ENCODE data around the gene KIF3A. TPM values are rescaled to one million over a fixed set of nuclear protein-coding genes. Genes with fewer than 3 reads are reported as not detected.

The KIF3A gene
- total and polyA plus RNA-seq, 9 donors = 4.2 to 13.0 (median 9.2) TPM

GRCh38 chr5:132763181-132764036, 26.1 kb upstream of the KIF3A start:
- TF ChIP-seq POLR2A (IDR thresholded peaks at IDR 0.05) (no peak), EP300 (IDR thresholded peaks at IDR 0.05) (no peak), CTCF (IDR thresholded peaks at IDR 0.05) (no peak)
- Histone ChIP-seq H3K27ac (no peak overlapping the region), H3K27me3 (no peaks in the 10 kb centered on the region), H3K4me3 (no peak overlapping the region), H3K4me1 (ENCODE audit: insufficient read depth) (peaks cover 5% of the 10 kb centered on the region), H3K36me3 (peaks cover 2% of the 10 kb centered on the region), H3K9me3 (no peaks in the 10 kb centered on the region)
- intact Hi-C loops (cut with DNase I) = no loop called here
- DNase-seq = no peak
- WGBS, 3 donors = 95% methylated on average over 17 of the region's 17 CpGs

- 94 to 96% (median 95%) methylated on average over 11 of the region's 11 CpGs for WGBS, 3 donors
- peaks cover 2% of the 10 kb centered on the region for H3K36me3 ChIP-seq
- no peaks in the 10 kb centered on the region for H3K9me3 ChIP-seq
Measured at GRCh38 chr5:132762246-132763000, 25.1 kb upstream of the KIF3A start.

GRCh38 chr5:132761321-132762240, 24.2 kb upstream of the KIF3A start:
- no peaks in the 10 kb centered on the region for H3K9me3 ChIP-seq
- H3K4me3 ChIP-seq = no peak overlapping the region
- DNase-seq = no peak
- intact Hi-C loops (cut with DNase I) = no loop called here
- H3K27ac ChIP-seq = no peak overlapping the region
- H3K4me1 ChIP-seq (ENCODE audit: insufficient read depth) = no peaks in the 10 kb centered on the region
- WGBS, 3 donors = 92 to 95% (median 94%) methylated on average over 22 of the region's 22 CpGs
- TF ChIP-seq CTCF (IDR thresholded peaks at IDR 0.05) (no peak), EP300 (IDR thresholded peaks at IDR 0.05) (no peak), POLR2A (IDR thresholded peaks at IDR 0.05) (no peak)
- H3K36me3 ChIP-seq = peaks cover 2% of the 10 kb centered on the region
- H3K27me3 ChIP-seq = no peaks in the 10 kb centered on the region

More at GRCh38 chr5:132762246-132763000, 25.1 kb upstream of the KIF3A start:
- Histone ChIP-seq H3K4me3 (no peak overlapping the region), H3K27ac (no peak overlapping the region), H3K4me1 (ENCODE audit: insufficient read depth) (no peaks in the 10 kb centered on the region), H3K27me3 (no peaks in the 10 kb centered on the region)
- intact Hi-C loops (cut with DNase I) = no loop called here
- no peak for TF ChIP-seq CTCF (IDR thresholded peaks at IDR 0.05)
- TF ChIP-seq EP300 (IDR thresholded peaks at IDR 0.05) = no peak
- no peak for TF ChIP-seq POLR2A (IDR thresholded peaks at IDR 0.05)
- no peak for DNase-seq

All from ovary (tissue), 9 donors.